GM10847 (cell line): ENCODE results near the gene MRC2.

Source experiments
- POLR2A ChIP-seq: IDR thresholded peaks from 2 replicates; pipeline ENCODE4 v1.6.1; 2011; ENCODE audit not compliant: insufficient read length; ENCODE audit errors: extremely low read depth

Gene MRC2

GRCh38 chr17:62678214-62678919 lies 50.9 kb downstream of the MRC2 start:
- no peak for TF ChIP-seq POLR2A

DNA sequence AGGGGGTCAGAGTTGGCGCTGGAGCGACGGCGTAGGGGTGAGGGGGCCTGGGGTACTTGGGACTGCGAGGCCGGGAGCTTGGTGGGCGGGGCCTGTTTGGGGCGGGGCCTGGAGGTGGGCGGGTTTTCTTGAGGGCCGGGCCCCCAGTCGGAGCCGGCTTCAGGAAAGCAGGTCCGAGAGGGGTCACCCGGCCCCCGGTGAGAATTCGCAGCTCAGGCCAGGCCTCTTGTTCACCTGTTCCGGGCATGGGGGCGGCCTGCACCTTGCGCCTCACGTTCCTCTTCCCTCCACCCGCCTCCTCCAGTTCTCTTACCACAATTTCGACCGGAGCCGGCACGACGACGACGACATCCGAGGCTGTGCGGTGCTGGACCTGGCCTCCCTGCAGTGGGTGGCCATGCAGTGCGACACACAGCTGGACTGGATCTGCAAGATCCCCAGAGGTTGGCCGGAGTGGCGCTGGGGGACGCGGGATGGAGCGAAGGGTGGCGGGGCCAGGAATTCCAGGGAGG lies 52.5 kb downstream of the MRC2 start:
- TF ChIP-seq POLR2A: no peak

DNA sequence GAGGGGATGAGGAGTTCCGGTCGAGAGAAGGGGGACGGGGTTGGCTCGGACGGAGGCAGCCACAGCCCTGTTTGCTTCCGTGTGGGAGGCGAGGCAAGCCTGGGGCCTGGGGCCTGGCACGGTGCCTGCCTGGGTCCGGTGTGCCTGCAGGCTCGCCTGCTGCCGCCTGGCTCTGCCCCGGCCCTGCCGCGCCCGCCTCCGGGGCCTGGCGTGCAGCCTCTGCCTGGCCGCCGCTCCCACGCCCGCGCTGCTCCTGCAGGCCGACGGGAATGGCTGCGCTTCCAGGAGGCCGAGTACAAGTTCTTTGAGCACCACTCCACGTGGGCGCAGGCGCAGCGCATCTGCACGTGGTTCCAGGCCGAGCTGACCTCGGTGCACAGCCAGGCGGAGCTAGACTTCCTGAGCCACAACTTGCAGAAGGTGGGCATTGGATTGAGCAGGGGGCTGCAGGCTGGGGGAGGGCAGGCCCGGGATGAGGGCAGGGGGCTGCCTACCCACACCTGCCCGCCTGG lies 53.1 kb downstream of the MRC2 start:
- TF ChIP-seq POLR2A: no peak

DNA sequence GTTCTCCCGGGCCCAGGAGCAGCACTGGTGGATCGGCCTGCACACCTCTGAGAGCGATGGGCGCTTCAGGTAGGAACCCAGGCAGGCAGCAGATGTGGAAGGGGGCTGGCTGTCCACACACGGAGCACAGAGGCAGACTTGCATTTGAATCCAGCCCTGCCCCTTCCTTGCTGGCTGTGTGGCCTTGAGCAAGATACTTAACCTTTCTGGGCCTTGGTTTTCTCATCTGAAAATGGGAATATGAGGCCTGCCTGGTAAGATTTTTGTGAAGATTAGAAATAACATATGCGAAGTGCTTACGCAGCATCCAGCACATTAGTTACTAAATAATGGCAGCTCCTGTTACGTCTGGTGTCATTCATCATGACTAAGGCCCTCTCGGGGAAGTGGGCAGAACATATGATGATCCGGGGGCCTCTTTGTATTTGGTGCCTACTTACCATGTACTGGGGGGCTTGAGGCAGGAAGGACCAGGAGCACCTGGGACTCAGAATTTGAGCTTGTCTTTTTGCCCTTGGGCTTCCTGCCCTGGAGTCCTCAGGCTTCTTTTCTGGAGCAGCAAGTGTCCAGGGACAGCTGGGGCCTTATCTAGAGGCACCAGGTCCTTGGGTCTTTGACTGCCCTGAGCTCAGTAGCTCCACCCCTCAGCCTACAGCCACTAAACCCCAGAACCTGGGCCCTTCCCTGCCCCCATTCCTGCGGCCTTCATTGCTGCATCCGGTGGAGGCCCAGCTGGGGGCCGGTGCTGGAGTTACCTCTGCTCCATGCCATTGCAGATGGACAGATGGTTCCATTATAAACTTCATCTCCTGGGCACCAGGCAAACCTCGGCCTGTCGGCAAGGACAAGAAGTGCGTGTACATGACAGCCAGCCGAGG lies 53.8 kb downstream of the MRC2 start:
- no peak for TF ChIP-seq POLR2A

GRCh38 chr17:62681939-62682381 lies 54.5 kb downstream of the MRC2 start:
- no peak for TF ChIP-seq POLR2A

DNA sequence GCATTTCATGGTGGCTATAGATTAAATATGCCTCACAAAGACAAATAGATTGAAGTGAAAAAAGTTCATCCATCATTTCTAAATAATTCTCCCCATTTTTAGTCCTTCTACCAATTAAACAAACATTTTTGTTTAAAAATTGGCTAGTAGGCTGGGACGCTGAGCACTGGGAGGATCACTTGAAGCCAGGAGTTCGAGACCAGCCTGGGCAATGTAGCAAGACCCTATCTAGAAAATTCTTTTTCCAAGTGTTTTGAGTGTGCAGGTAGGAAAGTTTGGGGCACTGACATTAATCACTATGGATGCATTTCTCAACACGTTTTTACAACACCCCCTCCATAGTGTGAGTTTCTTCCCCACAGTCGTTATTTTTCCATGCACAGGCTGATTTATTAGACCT lies 56.7 kb downstream of the MRC2 start:
- TF ChIP-seq POLR2A: no peak

GRCh38 chr17:62687997-62688396 lies 60.5 kb downstream of the MRC2 start:
- no peak for TF ChIP-seq POLR2A

DNA sequence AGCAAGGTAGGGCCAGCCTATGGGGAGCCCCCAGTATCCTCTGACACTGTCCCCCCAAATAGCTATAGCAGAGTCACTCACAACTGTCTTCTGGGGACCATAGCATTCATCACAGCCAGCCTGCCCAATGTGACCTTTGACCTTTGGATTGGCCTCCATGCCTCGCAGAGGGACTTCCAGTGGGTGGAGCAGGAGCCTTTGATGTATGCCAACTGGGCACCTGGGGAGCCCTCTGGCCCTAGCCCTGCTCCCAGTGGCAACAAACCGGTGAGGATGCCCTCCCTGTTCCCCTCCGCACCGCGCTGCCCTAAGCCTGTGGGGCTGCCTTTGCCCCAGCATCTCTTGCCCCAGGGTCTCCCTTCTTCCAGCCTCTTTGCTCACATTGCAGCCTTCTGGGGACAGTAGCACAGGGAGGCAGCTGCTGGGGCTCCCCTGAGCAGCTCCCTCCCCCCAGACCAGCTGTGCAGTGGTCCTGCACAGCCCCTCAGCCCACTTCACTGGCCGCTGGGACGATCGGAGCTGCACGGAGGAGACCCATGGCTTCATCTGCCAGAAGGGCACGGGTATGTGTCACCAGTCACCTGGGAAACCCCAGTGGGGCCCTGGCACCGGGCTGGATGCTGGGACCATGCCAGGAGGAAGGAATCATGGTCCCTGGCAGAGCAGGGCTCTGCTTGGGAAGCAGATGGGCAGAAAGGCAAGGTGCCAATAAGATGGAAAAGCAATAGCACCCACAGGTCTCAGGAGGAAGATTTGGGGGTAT lies 61.1 kb downstream of the MRC2 start:
- TF ChIP-seq POLR2A: no peak

DNA sequence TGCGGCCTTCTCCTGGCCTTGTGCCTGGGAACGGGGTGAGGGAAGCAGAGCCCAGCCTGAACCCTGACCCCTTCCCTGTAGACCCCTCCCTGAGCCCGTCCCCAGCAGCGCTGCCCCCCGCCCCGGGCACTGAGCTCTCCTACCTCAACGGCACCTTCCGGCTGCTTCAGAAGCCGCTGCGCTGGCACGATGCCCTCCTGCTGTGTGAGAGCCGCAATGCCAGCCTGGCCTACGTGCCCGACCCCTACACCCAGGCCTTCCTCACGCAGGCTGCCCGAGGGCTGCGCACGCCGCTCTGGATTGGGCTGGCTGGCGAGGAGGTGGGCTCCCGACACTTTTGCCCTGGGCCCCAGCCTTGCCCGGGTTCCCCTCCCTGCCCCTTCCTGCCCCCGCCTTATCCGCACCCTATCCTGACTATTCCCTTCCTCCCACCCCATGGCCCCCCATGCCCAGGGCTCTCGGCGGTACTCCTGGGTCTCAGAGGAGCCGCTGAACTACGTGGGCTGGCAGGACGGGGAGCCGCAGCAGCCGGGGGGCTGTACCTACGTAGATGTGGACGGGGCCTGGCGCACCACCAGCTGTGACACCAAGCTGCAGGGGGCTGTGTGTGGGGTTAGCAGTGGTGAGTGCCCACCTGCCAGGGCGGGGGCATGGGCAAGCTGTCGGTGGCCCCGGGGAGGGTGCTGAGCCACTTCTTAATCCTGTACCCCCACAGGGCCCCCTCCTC lies 62.1 kb downstream of the MRC2 start:
- TF ChIP-seq POLR2A: no peak

GRCh38 chr17:62690168-62690897 lies 62.9 kb downstream of the MRC2 start:
- no peak for TF ChIP-seq POLR2A

DNA sequence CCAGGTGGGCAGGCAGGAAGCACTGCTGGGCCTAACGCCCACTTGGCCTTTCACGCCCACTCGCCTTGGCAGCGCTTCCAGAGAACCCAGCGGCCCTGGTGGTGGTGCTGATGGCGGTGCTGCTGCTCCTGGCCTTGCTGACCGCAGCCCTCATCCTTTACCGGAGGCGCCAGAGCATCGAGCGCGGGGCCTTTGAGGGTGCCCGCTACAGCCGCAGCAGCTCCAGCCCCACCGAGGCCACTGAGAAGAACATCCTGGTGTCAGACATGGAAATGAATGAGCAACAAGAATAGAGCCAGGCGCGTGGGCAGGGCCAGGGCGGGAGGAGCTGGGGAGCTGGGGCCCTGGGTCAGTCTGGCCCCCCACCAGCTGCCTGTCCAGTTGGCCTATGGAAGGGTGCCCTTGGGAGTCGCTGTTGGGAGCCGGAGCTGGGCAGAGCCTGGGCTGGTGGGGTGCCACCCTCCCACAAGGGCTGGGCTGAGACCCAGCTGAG lies 64.7 kb downstream of the MRC2 start:
- no peak for TF ChIP-seq POLR2A

DNA sequence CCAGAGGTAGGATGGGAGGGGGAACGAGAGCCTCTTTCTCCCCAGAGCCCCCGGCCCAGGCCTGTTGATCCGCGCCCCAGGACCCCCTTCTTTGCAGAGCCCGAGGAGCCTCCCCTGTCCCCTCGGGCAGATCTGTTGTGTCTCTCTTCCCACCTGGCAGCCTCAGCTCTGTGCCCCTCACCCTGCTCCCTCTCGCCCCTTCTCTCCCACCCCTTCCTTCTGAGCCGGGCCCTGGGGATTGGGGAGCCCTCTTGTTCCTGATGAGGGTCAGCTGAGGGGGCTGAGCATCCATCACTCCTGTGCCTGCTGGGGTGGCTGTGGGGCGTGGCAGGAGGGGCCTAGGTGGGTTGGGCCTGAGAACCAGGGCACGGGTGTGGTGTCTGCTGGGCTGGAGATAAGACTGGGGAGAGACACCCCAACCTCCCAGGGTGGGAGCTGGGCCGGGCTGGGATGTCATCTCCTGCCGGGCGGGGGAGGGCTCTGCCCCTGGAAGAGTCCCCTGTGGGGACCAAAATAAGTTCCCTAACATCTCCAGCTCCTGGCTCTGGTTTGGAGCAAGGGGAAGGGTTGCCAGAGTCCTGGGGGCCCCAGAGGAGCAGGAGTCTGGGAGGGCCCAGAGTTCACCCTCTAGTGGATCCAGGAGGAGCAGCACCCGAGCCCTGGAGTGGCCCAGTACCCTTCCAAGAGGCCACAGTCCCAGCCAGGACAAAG lies 65.4 kb downstream of the MRC2 start:
- no peak for TF ChIP-seq POLR2A
